Esophagus squamous epithelium (tissue), 5 donors: ENCODE measurements around the gene GADD45GIP1. TPM values are rescaled to one million over a fixed set of nuclear protein-coding genes. Genes with fewer than 3 reads are reported as not detected.
A peak's percentile ranks its signal among the peaks of the same experiment; 100 is the strongest.

Experiments
- DNase-seq: peaks from one replicate; lab custom pipeline; 2025; lab: John Stamatoyannopoulos, UW
- H3K27ac ChIP-seq, 4 donors: fragments of 200-600 bp; sonication (generic); one replicate each; pipeline ENCODE4 v1.5.1; 2016 to 2019; ENCODE audit warnings: mild to moderate bottlenecking in 1 of 4
- H3K27me3 ChIP-seq, 4 donors: fragments of 200-600 bp; sonication (generic); 1 replicate in 3 of 4; 2 replicates in 1 of 4; pipeline versions ENCODE4 v1.5.1 to v1.6.0; 2017 to 2021; ENCODE audit warnings: antibody characterized with exemption in 1 of 4
- H3K36me3 ChIP-seq, 3 donors: fragments of 200-600 bp; sonication (generic); one replicate each; pipeline ENCODE4 v1.5.1; 2016 to 2019
- H3K4me1 ChIP-seq, 3 donors: fragments of 200-600 bp; sonication (generic); one replicate each; pipeline ENCODE4 v1.5.1; 2017 to 2019
- H3K4me3 ChIP-seq, 4 donors: fragments of 200-600 bp; sonication (generic); 1 replicate in 3 of 4; 2 replicates in 1 of 4; pipeline ENCODE4 v1.5.1; 2016 to 2019; ENCODE audit warnings: mild to moderate bottlenecking in 2 of 4, moderate library complexity in 1 of 4
- H3K9me3 ChIP-seq, 3 donors: fragments of 200-600 bp; sonication (generic); one replicate each; pipeline ENCODE4 v1.5.1; 2016 to 2019
- CTCF ChIP-seq, 6 experiments: fragments of 450-650 bp in 4 of 6; fragments of 200-600 bp in 2 of 6; sonication (generic) in 2 of 6; IDR thresholded peaks; one replicate each; pipeline ENCODE4 v1.5.1; 2016 to 2019; ENCODE audit warnings: antibody characterized with exemption in 6 of 6, mild to moderate bottlenecking in 4 of 6, moderate library complexity in 4 of 6
- POLR2A ChIP-seq, 4 donors: fragments of 450-650 bp; IDR thresholded peaks; one replicate each; pipeline ENCODE4 v1.6.1; 2017; ENCODE audit warnings: antibody characterized with exemption in 4 of 4, mild to moderate bottlenecking in 4 of 4, moderate library complexity in 3 of 4
- WGBS, 2 donors: methylation state at CpG; one replicate each; pipeline ENCODE4 v1.1.5; 2018; 5-methylcytosine and 5-hydroxymethylcytosine counted together
- intact Hi-C: fragments of 100-400 bp; cut with DNase I; formaldehyde crosslinking; loops from one replicate; pipeline ENCODE4 v1.15.0; 2022
- total RNA-seq, 4 donors: library from RNA; depleted of rRNA; stranded (reverse); fragments of >200 nt; gene quantifications; one replicate each; pipeline ENCODE4 v1.1.0, GENCODE V29; 2016
- donor health status: DM: yes; HTN: yes; CAD: no.

The GADD45GIP1 gene
- total RNA-seq, 4 donors from 2014 or later: 34.4 to 59.7 (median 44.9) TPM

- TF ChIP-seq POLR2A (IDR thresholded peaks at IDR 0.05) (no peak), CTCF (IDR thresholded peaks at IDR 0.05) (no peak)
- H3K9me3 ChIP-seq: no peaks in the 10 kb centered on the region
- H3K4me3 ChIP-seq: no peak overlapping the region
- intact Hi-C loops: no loop called here
- WGBS, 2 donors: 77 to 86% methylated on average over 16 to 19 of the region's 28 CpGs
- H3K36me3 ChIP-seq: peaks cover 32 to 78% (median 54%) of the 10 kb centered on the region in 3 donors
- H3K27ac ChIP-seq: peak overlapping the region in 2 of 4 donors; percentile 7 to 13
- DNase-seq: no peak
- H3K4me1 ChIP-seq: peaks cover 28 to 75% (median 41%) of the 10 kb centered on the region in 3 donors
- no peaks in the 10 kb centered on the region for H3K27me3 ChIP-seq
Measured at GRCh38 chr19:12947702-12948611, 9.1 kb downstream of the GADD45GIP1 start.

GRCh38 chr19:12946731-12947496, 10.1 kb downstream of the GADD45GIP1 start:
- intact Hi-C loops: no loop called here
- peak overlapping the region; percentile 98 to 100 (median 99) for H3K27ac ChIP-seq
- H3K36me3 ChIP-seq: peaks cover 32 to 78% (median 60%) of the 10 kb centered on the region in 3 donors
- no peak for DNase-seq
- 37 to 60% methylated on average over 10 to 14 of the region's 14 CpGs for WGBS, 2 donors
- TF ChIP-seq POLR2A (IDR thresholded peaks at IDR 0.05) (no peak), CTCF (IDR thresholded peaks at IDR 0.05) (no peak)
- H3K4me3 ChIP-seq: peak overlapping the region; percentile 88 to 96 (median 94)
- no peaks in the 10 kb centered on the region for H3K9me3 ChIP-seq
- no peaks in the 10 kb centered on the region for H3K27me3 ChIP-seq
- peaks cover 20 to 75% (median 33%) of the 10 kb centered on the region in 3 donors for H3K4me1 ChIP-seq

- no peak for TF ChIP-seq POLR2A (IDR thresholded peaks at IDR 0.05)
- no peak for TF ChIP-seq CTCF (IDR thresholded peaks at IDR 0.05)
- Histone ChIP-seq H3K36me3 (peaks cover 29 to 78% (median 58%) of the 10 kb centered on the region in 3 donors), H3K9me3 (no peaks in the 10 kb centered on the region), H3K4me1 (peaks cover 20 to 75% (median 33%) of the 10 kb centered on the region in 3 donors), H3K4me3 (peak overlapping the region; percentile 88 to 96 (median 94)), H3K27ac (peak overlapping the region; percentile 98 to 100 (median 99)), H3K27me3 (no peaks in the 10 kb centered on the region)
- WGBS, 2 donors: 0 to 2% methylated on average over 12 of the region's 40 CpGs
- no peak for DNase-seq
- intact Hi-C loops: no loop called here
Measured at GRCh38 chr19:12946092-12946721, 10.8 kb downstream of the GADD45GIP1 start.

- peaks cover 26 to 80% (median 39%) of the 10 kb centered on the region in 3 donors for H3K4me1 ChIP-seq
- intact Hi-C loops: no loop called here
Measured at GRCh38 chr19:12945479-12946091, 11.4 kb downstream of the GADD45GIP1 start, which contains the start of gene RAD23A. RAD23A (plus strand) TSS chr19:12945862; CDS start chr19:12945949, 87 bp downstream.

More at GRCh38 chr19:12945479-12946091, 11.4 kb downstream of the GADD45GIP1 start, which contains the start of gene RAD23A:
- Histone ChIP-seq H3K27ac (peak within 1 kb of the TSS; percentile 98 to 100 (median 99)), H3K27me3 (no peaks in the 10 kb centered on the region), H3K36me3 (peaks cover 34 to 78% (median 55%) of the 10 kb centered on the region in 3 donors), H3K4me3 (peak within 1 kb of the TSS; percentile 88 to 96 (median 94)), H3K9me3 (no peaks in the 10 kb centered on the region)
- DNase-seq: peak; percentile 93
- 0 to 2% methylated on average over 7 to 23 of the region's 62 CpGs for WGBS, 2 donors
- TF ChIP-seq CTCF (IDR thresholded peaks at IDR 0.05) (peak in 3 of 6 experiments; percentile 4 to 45 (median 20)), POLR2A (IDR thresholded peaks at IDR 0.05) (peak in 3 of 4 donors; percentile 76 to 94 (median 91))
